T-helper 22 cell (primary cell): ENCODE data around the gene TSC22D2.
A peak's percentile ranks its signal among the peaks of the same experiment; 100 is the strongest.

Source experiments
- DNase-seq: peaks from one replicate; pipeline ENCODE4 v3.0.0-alpha.2; 2020; ENCODE audit warnings: low read depth

Gene TSC22D2

DNA sequence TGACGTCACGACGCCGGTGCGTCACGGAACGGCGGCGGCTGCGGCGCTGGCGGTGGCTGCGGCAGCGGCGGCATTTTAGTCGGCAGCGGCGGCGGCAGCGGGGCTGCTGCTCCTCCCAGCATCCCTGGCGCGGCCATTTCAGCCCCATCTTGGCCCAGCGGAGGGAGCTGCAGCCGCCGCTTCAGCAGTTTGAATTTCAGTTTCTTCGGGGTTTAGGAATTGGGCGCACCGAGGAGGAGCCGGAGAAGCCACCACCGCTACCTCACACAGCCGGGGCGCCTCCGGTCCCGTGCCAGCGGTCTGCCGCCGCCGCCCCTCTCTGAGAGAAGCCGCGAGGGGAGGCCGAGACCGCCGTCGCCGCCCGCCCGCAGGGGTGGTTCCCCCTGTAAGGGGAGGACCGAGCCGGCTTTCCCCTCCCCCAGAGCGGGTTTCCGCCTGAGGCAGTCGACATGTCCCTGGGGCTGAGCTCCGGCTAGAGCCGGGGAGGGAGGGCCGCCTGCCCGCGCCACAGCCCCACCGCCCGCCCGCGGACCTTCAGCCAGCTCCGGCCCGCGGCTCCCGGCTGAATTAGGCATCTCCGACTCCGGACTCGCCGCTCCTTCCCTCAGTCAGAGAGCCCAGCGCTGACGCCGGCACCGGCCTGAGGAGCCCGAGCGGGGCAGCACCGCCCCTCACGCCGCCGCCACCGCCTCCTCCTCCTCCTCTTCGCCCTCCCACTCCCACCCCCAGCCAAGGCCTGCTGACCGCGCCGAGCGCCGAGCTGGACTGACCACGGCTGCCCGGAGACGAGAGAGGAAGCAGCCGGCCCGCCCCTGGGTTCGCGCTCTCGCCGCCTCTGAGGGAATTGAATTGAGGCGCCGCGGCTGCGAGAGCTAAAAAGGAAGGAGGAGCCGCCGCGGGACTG lies at the start of gene TSC22D2:
Gene TSC22D2, plus strand, starts transcription at position 78 of the 904 bp plus-strand sequence. CDS start 1,053 bp downstream, outside the sequence.
- peak; percentile 90 for DNase-seq

GRCh38 chr3:150359381-150359780 lies 48.7 kb upstream of the TSC22D2 start:
- no peak for DNase-seq

DNA sequence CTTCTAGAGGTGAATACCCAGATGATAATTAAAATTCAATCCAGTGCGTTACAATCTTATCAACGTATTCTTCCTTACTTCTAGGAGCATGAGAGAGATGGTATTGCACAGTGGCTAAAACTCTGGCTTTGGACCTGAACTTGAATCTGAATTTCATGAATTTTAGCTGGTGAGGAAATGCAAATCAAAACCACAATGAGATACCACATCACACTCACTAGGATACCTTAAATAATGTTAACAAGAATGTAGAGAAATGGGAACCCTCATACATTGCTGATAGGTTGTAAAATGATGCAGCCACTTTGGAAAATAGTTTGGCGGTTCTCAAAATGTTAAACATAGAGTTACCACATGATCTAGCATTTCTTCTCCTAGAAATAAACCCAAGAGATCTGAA lies 47.1 kb upstream of the TSC22D2 start:
- DNase-seq: no peak

DNA sequence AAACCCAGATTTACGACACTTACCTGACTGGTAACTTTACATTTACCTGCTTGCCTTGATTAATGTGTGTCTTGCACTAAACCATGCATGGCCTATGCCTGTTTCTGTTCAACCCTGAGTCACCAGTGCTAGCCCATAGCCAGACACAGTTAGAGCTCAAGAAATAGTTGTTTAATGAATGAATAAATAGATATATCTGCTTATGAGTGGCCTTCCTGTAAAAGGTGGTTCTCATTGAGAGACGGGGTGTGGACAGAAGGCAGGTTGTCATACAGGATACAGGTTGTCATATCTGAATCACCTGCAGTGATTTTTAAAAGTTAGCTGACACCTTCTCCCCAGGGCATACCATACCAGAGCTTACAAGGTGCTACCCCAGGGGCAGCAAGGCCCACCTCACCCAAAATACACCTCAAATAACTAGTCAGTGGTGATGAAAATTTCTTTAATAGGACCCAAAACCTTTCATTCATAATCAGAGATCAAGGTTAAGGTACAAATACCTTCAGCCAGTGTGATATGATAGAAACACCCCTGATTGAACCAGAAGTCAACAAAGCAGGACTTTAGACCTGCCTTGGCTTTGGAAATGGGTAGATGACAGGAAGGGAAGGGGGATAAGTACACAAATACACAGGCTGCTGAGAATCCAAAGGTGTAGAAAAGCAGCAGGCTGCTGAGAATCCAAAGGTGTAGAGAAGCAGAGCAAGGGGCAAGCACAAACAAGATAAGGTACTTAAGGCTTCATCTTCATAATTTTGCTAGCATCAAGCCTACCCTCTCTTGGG lies 45.4 kb upstream of the TSC22D2 start:
- DNase-seq: no peak

GRCh38 chr3:150363420-150363819 lies 44.7 kb upstream of the TSC22D2 start:
- no peak for DNase-seq

DNA sequence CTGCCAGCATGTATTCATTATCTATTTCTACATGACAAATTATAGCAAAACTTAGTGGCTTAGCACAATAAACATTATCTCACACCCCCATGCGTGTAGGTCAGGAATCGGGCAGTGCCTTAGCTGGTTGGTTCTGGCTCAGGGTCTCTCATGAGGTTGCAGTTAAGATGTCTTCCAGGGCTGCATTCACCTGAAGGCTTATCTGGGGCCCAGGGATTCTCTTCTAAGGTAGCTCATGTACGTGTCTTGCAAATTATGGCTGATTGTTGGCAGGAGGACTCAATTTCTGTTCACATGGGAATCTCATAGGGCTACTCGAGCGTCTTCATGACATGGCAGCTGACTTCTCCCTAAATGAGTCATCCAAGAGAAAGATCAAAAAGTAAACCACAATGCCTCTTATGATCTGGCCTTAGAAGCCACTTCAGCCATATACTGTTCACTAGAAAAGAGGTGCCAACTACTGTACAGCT lies 42.9 kb upstream of the TSC22D2 start:
- DNase-seq: no peak

DNA sequence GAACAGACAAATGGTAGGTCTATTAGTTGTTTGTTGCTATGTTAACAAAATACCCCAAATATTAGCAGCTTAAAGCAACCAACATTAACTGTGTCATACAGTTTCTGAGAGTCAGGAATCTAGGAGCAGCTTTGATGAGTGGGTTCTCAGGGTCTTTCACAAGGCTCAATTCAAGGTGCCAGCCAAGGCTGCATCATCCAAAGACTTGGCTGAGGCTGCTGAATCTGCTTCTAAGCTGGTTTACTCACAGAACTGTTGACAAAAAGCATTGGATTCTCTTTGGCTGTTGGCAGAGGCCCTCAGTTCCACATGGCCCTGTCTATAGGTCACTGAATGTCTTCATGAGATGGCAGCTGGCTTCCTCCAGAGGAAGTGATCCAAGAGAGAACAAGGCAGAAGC lies 40.3 kb upstream of the TSC22D2 start:
- no peak for DNase-seq

GRCh38 chr3:150370122-150370602 lies 37.9 kb upstream of the TSC22D2 start:
- DNase-seq: no peak

GRCh38 chr3:150370999-150371398 lies 37.1 kb upstream of the TSC22D2 start:
- no peak for DNase-seq

DNA sequence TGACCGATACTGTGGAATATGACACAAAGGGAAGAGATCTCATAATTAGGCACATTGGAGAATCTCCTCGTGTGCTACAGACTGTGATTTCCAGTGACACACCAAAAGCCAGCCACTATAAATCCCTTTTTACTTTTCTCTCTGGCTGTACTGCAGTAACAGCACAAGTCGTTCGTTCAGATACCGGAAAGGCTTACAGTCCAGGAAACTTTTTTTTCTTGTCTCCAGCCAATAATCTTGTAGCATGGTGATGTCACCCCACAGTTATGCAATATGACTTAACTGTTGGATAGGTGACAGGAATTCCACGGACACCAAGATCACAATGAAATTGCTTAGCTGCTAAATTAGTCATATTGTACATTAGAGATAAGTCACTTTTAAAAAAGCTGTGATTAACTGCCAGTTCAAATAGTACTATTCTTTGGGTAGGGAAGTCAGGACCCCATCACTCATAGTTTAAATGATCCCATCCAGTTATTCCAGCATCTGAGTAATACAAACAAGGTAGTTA lies 36.3 kb upstream of the TSC22D2 start:
- no peak for DNase-seq

- no peak for DNase-seq
These were observed 35.8 kb upstream of the TSC22D2 start for GRCh38 chr3:150372320-150372719.

GRCh38 chr3:150372722-150373121 lies 35.4 kb upstream of the TSC22D2 start:
- DNase-seq: no peak

DNA sequence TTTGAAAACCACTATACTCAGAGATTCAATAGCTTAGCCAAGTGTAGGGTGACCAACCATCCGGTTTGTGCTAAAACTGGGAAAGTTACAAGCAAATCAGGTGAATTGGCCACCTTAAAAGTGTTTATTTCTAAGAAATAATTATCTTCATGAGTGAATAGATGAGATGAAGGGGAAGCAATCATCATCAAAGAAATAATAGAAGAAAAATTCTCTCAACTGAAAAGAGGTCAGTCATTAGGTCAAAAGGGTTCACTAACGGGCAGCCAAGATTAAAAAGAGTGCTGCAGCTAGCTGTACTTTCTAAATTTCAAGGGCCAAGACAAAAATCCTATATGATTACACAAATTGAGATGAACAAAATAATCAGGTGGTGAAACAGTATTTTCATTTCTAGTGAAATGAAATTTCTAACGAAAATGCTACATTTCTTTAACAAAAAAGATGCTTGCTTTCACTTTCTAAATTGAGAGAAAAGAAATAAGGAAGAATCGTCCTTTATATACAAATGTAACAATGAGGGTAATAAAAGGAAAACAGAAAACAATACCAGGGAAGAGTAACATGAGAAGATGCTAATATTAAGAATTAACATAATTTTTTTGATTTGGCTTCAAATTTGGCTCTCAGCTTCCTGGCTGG lies 34.7 kb upstream of the TSC22D2 start:
- no peak for DNase-seq

DNA sequence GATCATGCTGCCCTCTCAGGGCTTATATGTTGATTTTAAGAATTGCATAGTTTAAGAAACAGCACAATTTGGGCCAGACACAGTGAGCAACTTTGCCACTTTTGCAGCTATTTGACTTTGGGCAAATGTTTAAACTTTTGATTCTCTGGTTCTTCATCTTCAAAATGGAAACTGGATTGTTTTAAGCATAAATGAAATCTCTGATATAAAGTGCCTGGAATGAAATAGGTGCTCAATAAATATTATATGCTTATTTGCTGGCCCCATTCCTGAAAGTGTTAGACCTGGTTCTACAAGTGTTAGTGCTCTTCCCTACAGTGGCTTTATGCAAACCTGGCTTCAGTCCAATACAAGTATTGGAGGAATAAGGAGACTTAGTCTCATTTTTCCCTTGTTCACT lies 33.1 kb upstream of the TSC22D2 start:
- no peak for DNase-seq

- no peak for DNase-seq
These were observed 31.9 kb upstream of the TSC22D2 start for GRCh38 chr3:150376001-150376848.

DNA sequence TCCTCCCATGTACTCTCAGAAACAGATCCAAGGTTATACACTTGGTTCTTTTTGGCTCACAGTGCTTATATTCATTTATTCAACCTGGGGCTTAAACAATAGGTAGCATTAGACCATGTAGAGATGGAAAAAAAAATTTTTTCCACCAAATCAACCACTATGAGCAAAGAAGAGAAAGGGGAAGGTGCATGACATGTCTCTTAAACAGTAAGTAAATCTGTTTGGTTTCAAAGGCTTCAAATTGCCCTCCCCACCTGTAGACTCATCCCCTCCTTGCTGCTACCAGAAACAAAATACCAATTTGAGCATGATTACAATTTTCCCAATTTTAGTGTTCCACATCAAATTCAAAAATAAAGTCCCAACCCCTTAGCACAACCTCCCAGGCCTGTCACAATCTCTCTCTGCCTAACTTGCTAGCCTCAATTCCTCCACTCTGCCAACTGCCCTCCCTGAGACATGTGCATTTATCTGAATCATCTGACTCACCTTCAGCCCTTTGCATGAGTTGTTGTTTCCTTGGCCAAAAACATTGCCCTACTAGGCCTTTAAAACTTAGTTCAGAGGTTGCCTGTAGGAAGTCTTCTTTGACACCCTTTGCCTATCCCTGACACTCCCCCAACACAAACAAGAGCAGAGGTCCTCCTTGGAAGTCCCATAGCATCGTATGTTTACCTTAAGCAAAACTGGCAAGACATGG lies 30.3 kb upstream of the TSC22D2 start:
- DNase-seq: no peak

DNA sequence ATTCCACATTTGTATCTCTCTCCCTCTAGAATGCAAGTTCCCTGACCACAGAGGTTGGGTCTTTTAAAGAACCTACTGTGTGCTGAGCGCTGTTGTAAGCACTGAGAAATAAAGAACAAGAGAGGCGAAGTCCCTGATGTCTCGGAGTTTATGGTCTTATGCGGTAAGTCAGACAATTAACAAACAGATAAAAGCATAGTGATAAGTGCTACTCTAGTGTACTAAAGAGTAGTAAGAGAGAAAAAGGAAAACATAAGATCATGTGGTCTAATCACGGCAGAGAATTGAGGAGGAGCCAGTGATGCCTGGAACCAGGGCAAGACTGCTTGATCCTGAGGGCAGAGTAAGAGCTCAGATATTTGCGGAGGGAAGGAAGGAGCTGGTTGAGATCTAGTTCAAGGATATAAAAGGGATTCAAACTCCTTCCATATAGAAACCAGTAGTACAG lies 29.8 kb upstream of the TSC22D2 start:
- DNase-seq: no peak

DNA sequence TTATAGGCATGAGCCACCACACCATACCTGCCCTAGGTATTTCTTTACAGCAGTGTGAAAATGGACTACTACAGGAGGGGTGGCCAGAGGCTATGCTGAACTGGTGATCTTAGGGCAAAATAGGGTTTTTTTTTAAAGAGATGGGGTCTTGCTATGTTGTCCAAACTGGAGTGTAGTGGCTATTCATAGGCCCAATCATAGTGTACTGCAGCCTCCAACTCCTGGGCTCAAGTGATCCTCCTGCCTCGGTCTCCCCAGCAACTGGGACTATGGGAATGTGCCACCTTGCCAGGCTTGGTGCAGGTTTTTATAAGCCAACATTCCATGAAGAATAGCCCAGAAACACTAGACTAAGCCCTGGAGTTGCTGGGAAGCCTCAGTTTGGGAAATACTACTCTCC lies 28.6 kb upstream of the TSC22D2 start:
- no peak for DNase-seq

GRCh38 chr3:150384296-150385212 lies 23.5 kb upstream of the TSC22D2 start:
- no peak for DNase-seq
